IPS-11a (cell line): ENCODE results near the gene FCGR3A.
"Not testable (repeated sequence)": the region's sequence is repeated elsewhere in the genome, so short reads cannot be mapped to it uniquely, and the experiment has no call there.

ENCODE experiments used
- H3K4me3 ChIP-seq: one replicate; pipeline ENCODE4 v1.5.1; 2013; ENCODE audit warnings: low read depth, low read length, control low read depth

FCGR3A gene

DNA sequence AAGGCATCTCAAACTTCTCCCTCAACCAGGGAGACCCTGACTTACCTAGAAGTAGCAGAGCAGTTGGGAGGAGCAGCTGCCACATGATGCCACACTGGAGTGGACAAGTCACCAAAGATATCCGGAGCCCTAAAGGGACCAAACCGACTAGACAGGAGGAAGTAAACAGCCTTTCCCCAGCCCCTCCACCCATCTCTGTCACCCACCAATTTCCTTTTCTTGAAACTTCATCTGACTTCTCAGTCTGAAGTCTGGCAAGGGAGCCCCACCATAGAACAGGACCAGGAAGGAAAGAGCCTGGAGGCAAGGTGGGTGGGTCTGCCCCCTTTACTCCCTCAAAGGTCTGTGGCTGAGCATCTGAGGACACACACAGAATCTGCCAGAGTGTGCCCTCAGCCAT, at the start of gene FCGR3A:
Gene FCGR3A (minus strand): TSS at position 167 of the 400 bp plus-strand sequence. CDS start 82 bp downstream, at position 85.
- no peak within 1 kb of the TSS for H3K4me3 ChIP-seq

DNA sequence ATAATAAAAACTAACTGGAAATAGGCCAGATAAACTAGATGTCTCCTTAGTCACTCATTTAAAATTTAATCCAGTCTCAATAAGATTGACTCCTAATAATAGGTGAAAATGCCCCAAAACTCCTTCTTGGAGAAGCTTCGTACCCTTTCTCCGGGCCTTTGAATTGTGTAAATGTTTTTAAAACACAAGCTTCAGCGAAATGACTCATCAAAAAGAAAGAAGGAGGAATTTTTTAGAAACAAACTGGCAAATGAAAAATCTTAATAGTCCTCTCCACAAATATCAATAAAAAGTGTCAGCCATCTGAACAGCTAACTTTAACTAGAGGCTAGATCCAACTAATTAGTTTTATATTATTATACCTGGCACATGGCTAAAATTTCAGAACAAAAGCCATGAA, 47.5 kb upstream of the FCGR3A start:
- not testable (repeated sequence) for H3K4me3 ChIP-seq

DNA sequence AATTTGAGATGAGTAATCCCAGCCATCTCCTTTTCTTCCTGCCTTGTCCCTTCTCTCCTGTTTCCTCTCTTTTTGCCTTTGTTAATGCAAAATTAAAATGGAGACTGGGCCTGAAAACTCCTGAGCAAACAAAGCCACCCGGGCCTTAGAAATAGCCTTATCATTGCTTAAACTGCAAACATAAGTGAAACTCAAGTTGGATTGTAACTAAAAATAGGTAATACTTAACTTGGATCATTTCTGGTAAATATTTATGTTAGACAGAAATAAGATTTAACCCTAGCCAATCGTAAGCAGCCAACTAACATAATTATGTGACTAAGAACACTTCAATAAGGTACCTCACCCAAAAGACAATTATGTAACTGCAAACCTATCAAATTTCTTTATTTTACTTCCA, 46.0 kb upstream of the FCGR3A start:
- not testable (repeated sequence) for H3K4me3 ChIP-seq

DNA sequence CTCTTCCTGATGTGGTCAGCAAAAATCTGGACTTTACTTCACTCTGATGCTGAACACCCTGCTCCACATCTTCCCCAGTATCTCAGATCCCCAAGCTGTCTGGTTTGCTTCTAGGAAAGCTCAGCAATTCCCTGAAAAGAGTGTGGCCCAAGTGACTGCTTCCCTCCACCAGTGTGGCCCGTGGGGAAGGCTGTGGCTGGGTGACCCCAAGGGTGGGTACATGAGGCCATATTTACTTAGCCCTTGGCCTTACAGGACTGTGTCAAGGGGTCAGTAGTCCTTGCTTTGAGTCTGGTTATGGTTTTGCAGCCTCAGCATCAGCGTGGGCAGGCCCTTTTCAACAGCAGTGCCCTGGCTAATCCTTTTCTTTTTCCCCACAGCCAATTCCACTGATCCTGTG, 45.6 kb upstream of the FCGR3A start:
- H3K4me3 ChIP-seq = not testable (repeated sequence)

DNA sequence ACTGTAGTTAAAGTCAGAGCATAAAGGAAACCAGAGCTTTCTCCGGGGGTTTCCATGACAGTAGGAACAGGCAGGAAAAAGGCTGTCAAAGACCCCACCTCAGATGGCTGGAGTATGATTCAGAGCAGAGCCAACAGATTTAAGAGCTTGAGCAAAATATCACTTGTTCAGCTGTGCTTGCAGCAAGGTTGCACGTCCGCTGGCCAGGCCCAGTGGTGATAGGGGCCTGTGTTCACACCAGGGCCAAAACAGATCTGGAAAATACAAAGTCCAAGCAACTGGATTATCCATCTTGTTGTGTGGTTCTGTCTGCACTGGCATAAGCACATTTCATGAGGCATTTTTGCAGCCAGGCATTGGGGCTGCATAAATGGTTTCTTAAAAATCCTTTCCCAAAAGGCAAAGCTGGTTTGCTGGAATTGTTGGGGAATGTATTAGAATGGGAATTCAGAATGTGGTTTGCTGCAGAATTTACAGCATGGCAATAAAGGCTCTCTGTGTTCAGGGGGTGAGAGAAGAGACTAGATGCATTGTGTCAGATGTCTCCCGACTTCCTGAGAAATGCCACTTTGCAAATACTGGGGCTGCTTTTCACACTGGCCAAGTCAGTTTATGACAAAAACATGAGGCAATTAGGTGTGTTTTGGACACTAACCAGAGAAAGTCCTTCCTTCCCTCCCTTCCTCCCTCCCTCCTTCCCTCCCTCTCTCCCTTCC, 44.8 kb upstream of the FCGR3A start:
- not testable (repeated sequence) for H3K4me3 ChIP-seq

DNA sequence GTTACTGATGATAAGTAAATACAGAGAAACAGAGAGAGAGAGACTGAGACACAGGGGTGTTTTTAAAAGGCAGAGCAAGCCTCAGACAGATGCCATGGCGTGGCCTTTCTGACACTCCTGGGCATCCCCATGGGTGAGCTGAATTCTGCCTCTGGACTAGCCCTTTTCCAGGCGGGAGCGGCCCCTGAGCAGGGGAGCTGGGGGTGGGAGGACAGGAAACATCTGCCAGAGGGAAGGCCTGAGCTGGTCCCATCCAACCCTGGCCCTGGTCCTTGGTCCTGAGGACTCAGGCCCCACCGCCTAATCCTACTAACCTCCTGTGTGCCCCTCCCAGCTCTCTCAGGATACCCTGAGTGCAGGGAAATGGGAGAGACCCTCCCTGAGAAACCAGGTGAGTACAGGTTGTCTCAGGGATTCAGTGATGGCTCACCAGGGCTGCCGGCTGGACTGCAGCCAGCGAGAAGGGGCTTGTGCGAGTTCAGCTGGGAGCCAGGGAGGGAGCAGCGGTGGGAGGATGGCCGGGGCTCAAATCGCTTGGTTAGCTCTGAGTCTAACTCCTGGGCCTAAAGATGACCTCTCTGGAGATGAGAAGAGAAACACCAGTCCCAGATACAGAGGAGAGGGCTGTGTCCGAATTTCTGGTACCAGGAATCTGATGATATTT, 43.6 kb upstream of the FCGR3A start:
- H3K4me3 ChIP-seq = not testable (repeated sequence)

DNA sequence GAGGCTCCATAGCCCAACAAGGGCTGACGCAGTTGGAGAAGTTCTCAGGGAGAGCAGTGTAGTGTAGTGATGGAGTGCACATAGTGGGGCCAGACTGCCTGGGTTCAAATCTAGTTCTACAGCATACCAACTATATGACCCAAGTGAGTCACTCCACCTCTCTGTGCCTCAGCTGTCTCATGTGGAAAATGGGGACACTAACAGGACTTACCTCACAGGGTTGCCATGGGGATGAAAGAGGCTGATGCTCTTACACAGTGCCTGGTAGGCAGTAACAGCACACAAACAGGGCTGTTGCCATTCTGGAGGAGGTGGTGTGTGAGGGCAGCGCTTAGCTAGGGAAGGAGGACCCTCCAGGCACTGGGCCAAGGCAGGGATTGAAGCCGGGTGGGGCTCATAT, 43.0 kb upstream of the FCGR3A start:
- not testable (repeated sequence) for H3K4me3 ChIP-seq

DNA sequence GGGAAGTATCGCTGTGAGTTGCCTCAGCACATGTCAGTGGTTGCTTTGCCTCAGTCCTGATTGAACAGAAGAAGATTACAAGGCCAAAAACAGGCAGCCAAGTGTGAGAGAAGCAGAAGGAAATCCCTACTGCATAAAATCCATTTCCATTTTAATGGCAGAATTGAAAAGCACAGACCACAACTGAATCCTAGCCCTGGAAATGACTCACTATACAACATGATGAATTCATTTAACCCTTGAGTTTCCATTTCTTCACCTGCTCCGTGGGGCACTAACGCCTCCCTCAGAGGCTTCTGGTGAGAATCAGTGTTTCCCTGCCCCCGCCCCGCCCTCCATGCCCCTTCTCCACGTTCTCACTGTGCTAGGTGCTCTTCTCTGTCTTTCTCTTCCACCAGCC, 40.3 kb upstream of the FCGR3A start:
- H3K4me3 ChIP-seq = not testable (repeated sequence)

DNA sequence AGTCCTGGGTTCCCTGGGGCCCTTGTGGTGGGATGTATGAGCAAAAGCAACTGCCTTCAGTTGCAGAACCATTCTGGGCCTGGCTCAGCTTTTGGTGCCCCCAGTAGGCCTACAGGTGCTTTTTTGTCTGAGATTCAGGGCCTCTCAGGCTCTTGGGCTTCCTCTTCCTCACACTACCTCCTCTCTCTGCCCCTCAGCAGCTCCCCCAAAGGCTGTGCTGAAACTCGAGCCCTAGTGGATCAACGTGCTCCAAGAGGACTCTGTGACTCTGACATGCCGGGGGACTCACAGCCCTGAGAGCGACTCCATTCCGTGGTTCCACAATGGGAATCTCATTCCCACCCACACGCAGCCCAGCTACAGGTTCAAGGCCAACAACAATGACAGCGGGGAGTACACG, 39.7 kb upstream of the FCGR3A start:
- H3K4me3 ChIP-seq = not testable (repeated sequence)

DNA sequence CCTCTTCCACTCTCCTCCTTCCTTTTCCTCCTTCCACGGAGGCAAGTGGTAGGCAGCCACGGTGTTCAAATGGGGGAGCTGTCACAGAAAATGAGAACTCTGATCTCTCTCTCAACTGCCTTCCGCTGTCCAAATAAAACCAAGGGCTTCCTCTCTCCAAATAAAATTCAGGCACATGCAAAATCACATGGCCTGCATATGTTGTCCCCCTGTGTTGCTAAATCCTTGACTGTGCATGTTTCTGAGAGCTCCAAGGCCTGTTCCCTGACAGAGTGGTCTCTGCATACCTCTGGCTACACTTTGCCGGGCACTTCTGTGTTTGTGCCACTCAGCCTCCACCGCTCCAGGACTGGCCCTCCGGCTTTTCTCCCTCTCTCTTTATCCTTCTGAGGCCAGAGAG, 39.0 kb upstream of the FCGR3A start:
- H3K4me3 ChIP-seq = not testable (repeated sequence)

DNA sequence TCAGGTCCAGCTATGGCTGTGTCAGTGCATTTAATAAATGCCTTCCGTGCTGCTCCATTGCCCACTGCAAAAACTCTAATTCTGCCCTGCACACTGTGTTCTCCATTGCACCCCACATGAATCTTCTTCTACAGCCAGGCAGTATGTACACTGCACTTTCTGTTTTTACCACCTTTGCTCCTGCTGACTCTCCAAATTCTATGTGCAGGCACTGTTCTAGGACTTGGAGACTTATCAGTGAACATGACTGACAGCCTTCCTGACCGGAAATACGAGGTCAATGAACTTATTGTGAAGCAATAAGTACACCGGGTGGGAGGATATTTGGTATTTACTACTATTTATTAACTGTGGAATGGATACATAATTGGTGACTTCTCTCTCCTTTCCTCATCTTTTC, 33.3 kb upstream of the FCGR3A start:
- not testable (repeated sequence) for H3K4me3 ChIP-seq

DNA sequence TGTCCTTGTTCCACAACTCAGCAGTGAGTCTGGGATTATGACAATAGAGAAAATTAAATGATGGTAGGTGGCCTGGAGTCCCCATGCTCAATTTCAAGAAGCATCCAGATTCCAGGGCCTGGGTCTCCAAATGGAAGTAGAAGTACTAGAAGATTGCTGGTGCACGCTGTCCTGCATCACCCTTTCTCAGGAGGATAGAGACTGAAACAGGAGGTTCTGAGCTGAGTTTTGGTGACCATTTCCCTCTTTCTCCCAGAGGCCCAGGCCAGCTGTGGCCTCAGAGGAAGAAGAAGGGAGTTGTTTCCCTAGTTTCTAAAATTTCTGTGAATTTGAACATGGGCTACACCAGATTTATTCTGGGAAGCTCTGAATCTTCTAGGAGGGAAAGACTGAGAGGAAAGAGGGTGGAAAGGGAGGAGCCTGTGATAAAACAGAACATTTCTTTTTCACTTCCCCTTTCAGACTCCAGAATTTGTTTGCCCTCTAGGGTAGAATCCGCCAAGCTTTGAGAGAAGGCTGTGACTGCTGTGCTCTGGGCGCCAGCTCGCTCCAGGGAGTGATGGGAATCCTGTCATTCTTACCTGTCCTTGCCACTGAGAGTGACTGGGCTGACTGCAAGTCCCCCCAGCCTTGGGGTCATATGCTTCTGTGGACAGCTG, 31.4 kb upstream of the FCGR3A start:
- not testable (repeated sequence) for H3K4me3 ChIP-seq

DNA sequence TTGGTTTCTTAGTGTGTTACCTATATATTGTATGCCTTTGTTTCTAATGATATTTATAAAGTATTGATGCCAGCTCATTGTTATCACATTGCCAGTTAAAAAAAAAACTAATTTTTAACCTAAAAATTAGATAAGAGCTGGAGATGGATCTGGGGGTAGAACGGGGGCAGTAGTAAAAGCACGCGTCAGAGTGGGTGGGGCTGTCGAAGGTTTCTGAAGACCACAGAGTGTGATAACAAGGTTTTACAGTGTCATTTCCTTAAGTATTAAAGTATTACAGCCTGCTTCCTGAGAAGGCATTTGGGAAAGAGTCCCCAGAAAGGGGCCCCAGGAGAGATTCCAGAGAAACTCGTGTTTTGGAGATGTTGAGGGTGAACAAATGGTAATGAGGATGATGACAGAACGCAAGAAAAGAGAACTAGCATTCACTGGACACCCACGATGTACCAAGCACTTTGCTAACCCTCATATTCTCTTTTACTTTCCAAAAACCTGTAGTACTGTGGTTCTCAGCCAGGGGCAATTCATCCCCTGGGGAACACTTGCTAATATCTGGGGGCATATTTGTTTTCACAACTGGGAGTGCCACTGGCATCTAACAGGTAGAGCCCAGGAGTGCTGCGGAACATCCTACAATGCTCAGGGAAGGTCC, 30.4 kb upstream of the FCGR3A start:
- H3K4me3 ChIP-seq = not testable (repeated sequence)

DNA sequence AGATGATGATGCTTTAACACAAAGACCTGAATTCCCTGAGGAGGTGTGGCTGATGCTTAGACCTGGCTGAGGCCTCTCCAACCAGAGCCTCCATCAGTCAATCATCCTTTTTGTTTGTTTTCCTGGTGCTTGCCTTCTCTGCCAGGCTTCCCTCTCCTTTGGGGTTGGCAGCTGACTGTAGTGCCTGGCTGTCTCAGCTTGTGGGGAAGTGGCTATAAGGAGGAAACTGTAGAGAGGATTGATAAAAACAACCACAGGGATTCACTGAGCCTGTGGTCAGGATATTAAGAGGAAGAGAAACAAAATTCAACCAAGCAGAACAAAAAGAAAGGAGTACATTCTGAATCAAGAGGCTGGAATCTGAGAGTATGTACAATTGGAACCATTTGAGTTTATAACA, 27.1 kb upstream of the FCGR3A start:
- not testable (repeated sequence) for H3K4me3 ChIP-seq

DNA sequence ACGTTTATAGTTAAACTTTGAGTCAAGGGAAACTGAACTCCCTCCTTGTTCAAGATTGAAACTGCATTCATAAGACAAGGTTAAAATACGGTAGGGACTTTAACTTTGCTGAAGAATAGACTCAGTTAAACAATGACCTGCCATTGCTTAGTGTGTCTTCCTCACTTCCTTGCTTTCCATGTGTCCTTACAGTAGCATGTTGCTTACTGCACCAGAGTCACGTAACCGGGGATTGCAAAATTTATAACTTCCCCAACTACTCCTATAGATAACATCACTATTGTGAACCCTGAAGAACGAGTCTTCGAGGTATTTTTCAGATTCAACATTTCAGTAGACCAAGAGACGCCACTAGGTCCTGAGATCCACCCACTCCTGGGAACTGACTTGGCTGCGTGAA, 22.1 kb upstream of the FCGR3A start:
- not testable (repeated sequence) for H3K4me3 ChIP-seq

DNA sequence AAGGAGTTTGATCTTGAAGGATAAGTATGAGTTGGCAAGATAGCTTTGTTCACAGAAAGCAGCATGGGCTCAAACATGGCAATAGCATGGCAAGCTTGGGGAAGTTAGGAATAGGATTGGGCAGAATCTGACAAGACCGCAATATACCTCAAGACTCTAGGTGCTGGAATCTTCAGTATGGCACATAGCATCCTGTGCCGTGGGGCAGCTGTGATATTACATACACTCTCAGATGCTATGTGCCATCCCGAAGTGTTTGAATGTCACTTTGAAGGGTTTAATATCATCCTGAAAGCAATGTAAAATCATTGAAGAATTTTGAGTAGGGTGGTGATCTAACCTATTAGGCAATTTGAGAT, 17.0 kb upstream of the FCGR3A start:
- not testable (repeated sequence) for H3K4me3 ChIP-seq

DNA sequence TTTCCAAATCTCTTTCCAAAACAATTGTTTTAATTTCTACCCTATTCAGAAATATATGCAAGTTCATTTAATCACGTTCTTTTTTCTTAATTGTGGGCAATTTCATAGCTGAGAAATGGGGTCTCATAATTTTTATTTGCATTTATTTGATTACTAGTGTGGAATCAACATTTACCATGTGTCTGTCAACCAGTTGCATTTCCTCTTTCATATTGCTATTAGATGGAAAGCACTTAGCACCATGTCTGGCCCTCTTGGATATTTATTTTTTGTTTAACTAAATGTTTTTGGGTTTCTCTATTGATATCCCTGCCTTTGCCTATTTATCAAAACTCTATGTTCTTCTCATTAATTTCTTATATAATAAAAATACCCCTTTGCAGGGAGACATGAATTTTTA, 13.9 kb upstream of the FCGR3A start:
- not testable (repeated sequence) for H3K4me3 ChIP-seq

DNA sequence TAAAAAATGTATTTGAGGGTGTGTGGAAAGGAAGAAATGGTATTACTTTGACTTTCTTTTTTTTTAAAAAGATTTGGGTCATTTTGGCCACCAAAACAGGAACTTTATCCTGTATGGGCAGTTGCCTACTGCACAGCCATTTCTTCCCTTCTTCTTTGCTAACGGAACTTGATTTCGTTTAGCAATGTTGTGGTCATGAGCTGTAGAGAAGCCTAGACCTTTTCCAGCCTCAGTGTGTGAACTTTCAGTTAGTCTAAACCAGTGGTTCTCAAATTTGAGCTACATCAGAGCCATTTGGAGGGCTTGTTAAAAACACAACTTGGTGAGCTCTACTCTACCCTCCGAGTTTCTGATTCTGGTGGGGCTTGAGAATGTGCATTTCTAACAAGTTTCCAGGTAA, 12.8 kb upstream of the FCGR3A start:
- H3K4me3 ChIP-seq = not testable (repeated sequence)

DNA sequence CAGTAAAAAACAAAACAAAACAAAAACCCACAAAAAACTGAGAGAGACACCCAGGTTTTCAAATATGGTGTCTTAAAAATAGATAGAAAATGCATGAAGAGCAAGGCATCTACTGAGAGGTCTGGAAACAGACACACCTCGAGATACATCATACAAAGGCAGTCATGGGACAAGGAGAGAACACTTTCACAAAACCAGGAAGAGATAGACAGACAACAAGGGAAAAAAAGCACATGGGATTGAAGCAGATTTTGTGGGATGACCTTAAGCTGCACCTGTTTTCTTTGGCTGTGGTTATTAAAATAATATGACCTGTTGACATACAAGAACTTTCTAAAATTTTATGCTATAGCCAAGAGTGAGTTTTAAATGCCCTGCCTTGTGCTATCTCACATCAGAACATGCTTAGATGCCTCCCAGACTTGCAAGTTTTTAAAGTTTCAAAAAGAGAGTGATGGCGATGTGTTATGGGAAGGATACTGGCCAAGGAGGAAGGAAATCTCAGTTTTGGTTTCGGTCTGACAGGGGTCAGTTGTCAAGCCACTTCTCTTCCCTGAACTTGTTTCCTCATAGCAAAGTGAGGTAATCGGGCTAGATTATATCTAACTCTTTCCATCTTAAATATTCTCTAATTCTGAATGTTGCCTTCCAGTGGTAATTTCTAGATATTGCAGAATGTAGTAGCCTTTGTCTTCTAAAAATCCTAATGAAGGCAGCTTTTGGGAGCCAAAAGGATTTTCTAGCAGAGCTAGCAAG, 11.5 kb upstream of the FCGR3A start:
- H3K4me3 ChIP-seq = not testable (repeated sequence)

DNA sequence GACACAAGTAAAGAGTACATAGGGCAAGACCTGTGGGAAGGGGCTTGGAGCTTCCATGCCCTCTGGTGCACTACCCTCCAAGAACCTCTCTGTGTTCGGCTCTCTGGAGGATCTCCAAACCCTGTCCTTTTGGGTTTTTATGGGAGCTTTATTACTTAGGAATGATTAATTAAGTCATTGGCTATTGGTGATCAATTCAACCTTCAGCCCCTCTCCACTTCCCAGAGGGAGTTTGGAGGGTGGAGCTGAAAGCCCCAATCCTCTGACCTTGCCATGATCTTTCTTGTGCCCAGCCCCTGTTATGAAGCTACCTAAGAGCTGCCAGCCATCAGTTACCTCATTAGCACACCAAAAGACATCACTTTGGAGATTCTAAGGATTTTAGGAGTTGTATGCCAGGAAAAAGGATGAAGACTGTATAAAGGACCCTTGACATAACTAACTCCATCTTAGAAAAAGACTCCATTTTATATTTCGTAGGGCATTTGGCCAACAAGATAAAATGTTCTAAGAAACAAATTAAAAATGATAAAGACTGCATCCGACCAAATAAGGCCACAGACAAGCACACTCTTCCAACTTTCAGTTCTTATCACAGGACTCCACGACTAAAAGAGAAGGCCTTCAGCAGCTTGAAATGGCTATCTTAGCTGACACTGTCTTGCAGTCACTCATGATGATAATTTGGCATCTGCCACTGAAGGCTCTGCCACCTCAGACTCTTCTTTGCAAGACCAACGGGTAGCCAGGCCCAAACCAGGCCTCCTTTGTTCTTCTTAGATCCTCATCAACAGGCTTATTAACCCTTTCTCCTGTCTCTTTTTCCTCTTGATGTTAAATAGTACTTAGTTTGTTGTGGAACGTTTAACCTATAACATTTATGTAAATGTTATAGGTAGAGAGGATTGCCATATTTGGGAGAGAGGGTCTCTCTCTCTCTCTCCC, 8.2 kb upstream of the FCGR3A start:
- H3K4me3 ChIP-seq = not testable (repeated sequence)
